ENCODE results near the gene CD276. TPM values are rescaled to one million over a fixed set of nuclear protein-coding genes. Genes with fewer than 3 reads are reported as not detected.

CD276 gene
- total and polyA plus RNA-seq, 2 donors: 4.2 to 11.3 TPM

DNA sequence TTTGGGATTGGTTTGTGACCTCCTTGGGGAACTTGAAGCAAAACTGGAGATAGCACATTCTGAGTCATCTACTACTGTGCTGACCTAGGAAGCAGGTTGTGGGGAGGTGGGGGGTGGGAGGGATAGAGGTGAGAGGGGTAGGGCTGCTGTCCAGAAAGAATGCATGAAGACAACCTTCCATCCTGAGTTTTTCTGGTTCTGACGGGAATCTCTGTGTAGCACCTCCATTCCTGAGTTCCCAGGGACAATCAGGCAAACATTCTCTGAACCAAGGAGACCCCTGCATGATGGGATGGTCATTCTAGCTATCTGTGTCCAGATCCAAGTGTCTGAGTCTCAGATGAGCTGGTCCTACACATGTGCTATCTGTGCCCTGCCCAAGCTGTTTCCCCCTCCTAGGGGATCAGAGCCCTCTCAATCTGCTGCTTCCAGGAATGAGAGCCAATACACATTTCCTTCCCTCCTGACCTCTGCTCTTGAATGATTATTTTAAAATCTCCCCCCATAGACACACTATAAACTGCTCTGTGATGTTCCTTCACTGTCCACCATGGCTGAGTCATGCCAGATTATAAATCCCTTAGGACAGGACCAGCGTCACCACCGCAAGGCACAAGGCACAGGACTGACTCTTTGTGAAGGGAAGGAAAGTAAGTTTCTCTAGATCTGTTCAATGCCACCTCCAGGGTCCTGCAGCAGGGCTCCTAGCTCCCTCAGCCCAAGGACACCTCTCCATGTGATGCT, 2.2 kb upstream of the CD276 start:
- WGBS: 95% methylated on average over 3 of the region's 3 CpGs
- Histone ChIP-seq H3K4me3 (ENCODE audit: low read length in 2 of 2) (no peak overlapping the region), H3K27ac (ENCODE audit: low read depth in 1 of 2, low read length in 1 of 2) (no peak overlapping the region), H3K36me3 (ENCODE audit: control insufficient read depth in 2 of 2, insufficient read depth in 2 of 2, low read length in 1 of 2) (no peaks in the 10 kb centered on the region), H3K27me3 (ENCODE audit: control insufficient read depth in 2 of 2, insufficient read depth in 1 of 2, low read length in 1 of 2) (peaks cover 41 to 55% of the 10 kb centered on the region in 2 donors), H3K9me3 (ENCODE audit: control insufficient read depth in 2 of 2, insufficient read depth in 1 of 2, low read length in 1 of 2) (no peaks in the 10 kb centered on the region), H3K4me1 (ENCODE audit: control insufficient read depth in 2 of 2, insufficient read depth in 2 of 2, low read length in 2 of 2) (no peaks in the 10 kb centered on the region)
- DNase-seq (ENCODE audit: low read depth in 6 of 9, low spot score in 9 of 9): no peak

- no peaks in the 10 kb centered on the region for H3K36me3 ChIP-seq (ENCODE audit: control insufficient read depth in 2 of 2, insufficient read depth in 2 of 2, low read length in 1 of 2)
- H3K4me1 ChIP-seq (ENCODE audit: control insufficient read depth in 2 of 2, insufficient read depth in 2 of 2, low read length in 2 of 2): no peaks in the 10 kb centered on the region
- WGBS: 94% methylated on average over 14 of the region's 14 CpGs
- H3K27ac ChIP-seq (ENCODE audit: low read depth in 1 of 2, low read length in 1 of 2): no peak overlapping the region
- peaks cover 41 to 61% of the 10 kb centered on the region in 2 donors for H3K27me3 ChIP-seq (ENCODE audit: control insufficient read depth in 2 of 2, insufficient read depth in 1 of 2, low read length in 1 of 2)
- no peaks in the 10 kb centered on the region for H3K9me3 ChIP-seq (ENCODE audit: control insufficient read depth in 2 of 2, insufficient read depth in 1 of 2, low read length in 1 of 2)
- no peak overlapping the region for H3K4me3 ChIP-seq (ENCODE audit: low read length in 2 of 2)
- DNase-seq (ENCODE audit: low read depth in 6 of 9, low spot score in 9 of 9): no peak
Measured at GRCh38 chr15:73682600-73683090, 1.5 kb upstream of the CD276 start.

DNA sequence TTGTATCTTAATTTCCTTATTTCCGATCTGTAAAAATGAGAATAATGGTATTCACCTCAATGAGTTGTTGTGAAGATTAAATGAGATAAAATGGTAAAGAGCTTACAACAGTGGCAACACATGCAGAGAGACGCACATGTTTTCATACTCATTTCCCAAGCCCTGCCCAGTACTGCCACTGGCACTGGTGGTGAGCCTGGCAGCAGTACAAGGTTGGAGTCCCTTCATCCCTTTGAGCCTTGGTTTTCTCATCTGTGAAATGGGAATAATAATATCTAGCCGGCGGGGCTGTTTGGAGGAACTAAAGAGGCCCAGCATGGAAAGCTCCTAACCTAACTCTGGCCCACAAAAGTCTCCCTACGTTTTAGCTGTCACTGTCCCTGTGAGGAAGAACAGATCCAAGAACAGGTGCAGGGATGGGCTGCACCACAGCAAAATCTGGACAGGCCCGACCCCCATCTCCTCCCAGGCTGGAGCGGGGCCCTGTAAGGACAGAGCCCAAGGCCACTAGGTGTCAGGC, 866 bp upstream of the CD276 start:
- DNase-seq (ENCODE audit: low read depth in 6 of 9, low spot score in 9 of 9): no peak
- H3K4me1 ChIP-seq (ENCODE audit: control insufficient read depth in 2 of 2, insufficient read depth in 2 of 2, low read length in 2 of 2): no peaks in the 10 kb centered on the region
- WGBS: 79% methylated on average over 7 of the region's 7 CpGs
- no peaks in the 10 kb centered on the region for H3K36me3 ChIP-seq (ENCODE audit: control insufficient read depth in 2 of 2, insufficient read depth in 2 of 2, low read length in 1 of 2)
- H3K27me3 ChIP-seq (ENCODE audit: control insufficient read depth in 2 of 2, insufficient read depth in 1 of 2, low read length in 1 of 2): peaks cover 41 to 65% of the 10 kb centered on the region in 2 donors
- H3K27ac ChIP-seq (ENCODE audit: low read depth in 1 of 2, low read length in 1 of 2): no peak overlapping the region
- H3K4me3 ChIP-seq (ENCODE audit: low read length in 2 of 2): no peak overlapping the region
- H3K9me3 ChIP-seq (ENCODE audit: control insufficient read depth in 2 of 2, insufficient read depth in 1 of 2, low read length in 1 of 2): no peaks in the 10 kb centered on the region

DNA sequence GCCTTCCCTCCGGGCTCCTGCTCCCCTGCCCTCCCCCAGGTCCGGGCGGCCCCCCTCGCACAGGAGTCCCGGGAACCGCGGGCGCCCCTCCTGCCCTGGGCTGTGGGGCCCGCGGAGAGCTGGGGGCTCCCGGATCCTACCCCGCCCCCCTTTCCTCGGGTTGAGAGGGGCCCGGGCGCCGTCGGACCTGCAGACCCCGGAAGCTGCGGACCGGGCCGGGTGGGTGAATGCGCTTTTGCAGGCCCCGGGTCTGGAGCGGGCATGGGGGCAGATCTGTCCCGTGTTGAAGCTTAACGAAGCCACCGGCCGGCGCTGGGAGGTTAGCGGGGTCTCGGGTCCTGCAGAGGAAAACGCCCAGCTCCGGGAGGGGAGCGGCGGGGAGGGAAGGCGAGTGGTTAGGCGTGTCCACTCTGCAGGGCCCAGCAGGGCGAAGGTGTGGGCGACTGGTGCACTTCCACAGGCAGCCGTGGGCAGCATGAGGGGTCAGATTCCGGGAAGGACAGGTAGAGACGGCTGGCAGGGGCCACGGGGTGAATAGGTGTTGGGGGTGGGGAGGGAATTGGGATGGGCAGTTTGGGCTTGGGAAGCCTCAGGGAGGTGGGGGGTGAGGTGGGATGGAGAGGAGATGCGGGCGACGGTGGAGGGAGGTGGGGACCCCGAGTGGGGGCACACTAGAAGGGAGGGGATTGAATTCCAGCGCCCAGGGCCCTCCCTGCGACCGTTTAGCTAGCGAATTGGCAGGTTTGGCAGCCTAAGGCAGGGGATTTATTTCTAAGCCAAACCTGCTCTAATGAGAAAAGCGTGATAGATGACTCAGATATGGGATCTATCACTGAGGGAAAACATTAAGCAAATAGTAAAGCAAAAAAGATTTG, 635 bp downstream of the CD276 start:
- Histone ChIP-seq H3K4me1 (ENCODE audit: control insufficient read depth in 2 of 2, insufficient read depth in 2 of 2, low read length in 2 of 2) (no peaks in the 10 kb centered on the region), H3K4me3 (ENCODE audit: low read length in 2 of 2) (peak overlapping the region; percentile 40 to 42), H3K27me3 (ENCODE audit: control insufficient read depth in 2 of 2, insufficient read depth in 1 of 2, low read length in 1 of 2) (peaks cover 41 to 63% of the 10 kb centered on the region in 2 donors), H3K9me3 (ENCODE audit: control insufficient read depth in 2 of 2, insufficient read depth in 1 of 2, low read length in 1 of 2) (no peaks in the 10 kb centered on the region), H3K36me3 (ENCODE audit: control insufficient read depth in 2 of 2, insufficient read depth in 2 of 2, low read length in 1 of 2) (no peaks in the 10 kb centered on the region), H3K27ac (ENCODE audit: low read depth in 1 of 2, low read length in 1 of 2) (no peak overlapping the region)
- no peak for DNase-seq (ENCODE audit: low read depth in 6 of 9, low spot score in 9 of 9)
- 17% methylated on average over 52 of the region's 52 CpGs for WGBS

DNA sequence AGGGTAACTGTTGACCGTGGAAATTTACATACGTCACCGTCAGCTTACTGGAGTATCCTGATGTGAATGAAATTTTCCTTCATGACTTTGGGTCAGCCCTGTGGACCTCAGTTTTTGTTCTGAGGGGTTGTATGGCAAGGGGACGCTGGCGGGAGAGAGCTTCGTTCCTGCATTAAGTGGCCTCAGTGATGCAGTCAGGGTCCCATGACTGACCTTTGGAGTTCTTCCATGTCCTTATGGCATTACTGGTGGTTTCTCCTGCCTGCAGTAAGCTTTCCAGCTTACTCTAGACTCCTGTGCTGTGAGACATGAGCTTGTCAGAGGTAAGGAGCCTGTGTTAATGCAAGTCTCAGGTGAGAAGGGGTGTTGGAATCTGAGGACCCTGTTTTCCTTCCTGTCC, 1.8 kb downstream of the CD276 start:
- H3K4me3 ChIP-seq (ENCODE audit: low read length in 2 of 2): no peak overlapping the region

GRCh38 chr15:73686781-73687256, 2.6 kb downstream of the CD276 start:
- Histone ChIP-seq H3K4me1 (ENCODE audit: control insufficient read depth in 2 of 2, insufficient read depth in 2 of 2, low read length in 2 of 2) (no peaks in the 10 kb centered on the region), H3K9me3 (ENCODE audit: control insufficient read depth in 2 of 2, insufficient read depth in 1 of 2, low read length in 1 of 2) (no peaks in the 10 kb centered on the region), H3K36me3 (ENCODE audit: control insufficient read depth in 2 of 2, insufficient read depth in 2 of 2, low read length in 1 of 2) (no peaks in the 10 kb centered on the region), H3K4me3 (ENCODE audit: low read length in 2 of 2) (no peak overlapping the region), H3K27me3 (ENCODE audit: control insufficient read depth in 2 of 2, insufficient read depth in 1 of 2, low read length in 1 of 2) (peaks cover 39 to 60% of the 10 kb centered on the region in 2 donors), H3K27ac (ENCODE audit: low read depth in 1 of 2, low read length in 1 of 2) (no peak overlapping the region)
- DNase-seq (ENCODE audit: low read depth in 6 of 9, low spot score in 9 of 9): no peak
- 87% methylated on average over 4 of the region's 4 CpGs for WGBS

More for the DNA sequence above, 1.8 kb downstream of the CD276 start:
- WGBS: 95% methylated on average over 6 of the region's 6 CpGs
- H3K27ac ChIP-seq (ENCODE audit: low read depth in 1 of 2, low read length in 1 of 2): no peak overlapping the region
- no peaks in the 10 kb centered on the region for H3K4me1 ChIP-seq (ENCODE audit: control insufficient read depth in 2 of 2, insufficient read depth in 2 of 2, low read length in 2 of 2)
- no peaks in the 10 kb centered on the region for H3K9me3 ChIP-seq (ENCODE audit: control insufficient read depth in 2 of 2, insufficient read depth in 1 of 2, low read length in 1 of 2)
- no peaks in the 10 kb centered on the region for H3K36me3 ChIP-seq (ENCODE audit: control insufficient read depth in 2 of 2, insufficient read depth in 2 of 2, low read length in 1 of 2)
- H3K27me3 ChIP-seq (ENCODE audit: control insufficient read depth in 2 of 2, insufficient read depth in 1 of 2, low read length in 1 of 2): peaks cover 41 to 63% of the 10 kb centered on the region in 2 donors
- DNase-seq (ENCODE audit: low read depth in 6 of 9, low spot score in 9 of 9): no peak

DNA sequence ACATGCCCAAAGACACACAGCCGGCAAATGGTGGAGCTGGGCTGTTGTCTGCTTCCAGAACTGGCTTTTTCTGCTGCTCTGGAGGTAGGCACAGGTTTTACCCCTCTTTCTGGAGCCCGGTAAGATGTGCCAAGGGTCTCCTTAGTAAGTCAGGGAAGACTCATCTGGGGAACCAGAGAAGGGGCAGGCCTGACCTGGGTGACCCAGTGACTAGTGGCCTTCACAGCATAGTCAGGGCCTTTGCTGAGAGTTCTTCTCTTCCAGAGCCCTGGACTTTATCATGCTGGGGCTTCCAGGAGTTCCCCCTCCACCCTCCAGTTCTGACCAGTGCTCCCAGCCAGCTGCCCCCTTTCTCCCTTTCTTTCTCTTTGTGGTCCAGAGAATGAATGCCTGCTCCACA, 3.2 kb downstream of the CD276 start:
- no peaks in the 10 kb centered on the region for H3K9me3 ChIP-seq (ENCODE audit: control insufficient read depth in 2 of 2, insufficient read depth in 1 of 2, low read length in 1 of 2)
- peaks cover 35 to 55% of the 10 kb centered on the region in 2 donors for H3K27me3 ChIP-seq (ENCODE audit: control insufficient read depth in 2 of 2, insufficient read depth in 1 of 2, low read length in 1 of 2)
- H3K4me1 ChIP-seq (ENCODE audit: control insufficient read depth in 2 of 2, insufficient read depth in 2 of 2, low read length in 2 of 2): no peaks in the 10 kb centered on the region

GRCh38 chr15:73688455-73688854, 4.3 kb downstream of the CD276 start:
- Histone ChIP-seq H3K9me3 (ENCODE audit: control insufficient read depth in 2 of 2, insufficient read depth in 1 of 2, low read length in 1 of 2) (no peaks in the 10 kb centered on the region), H3K27ac (ENCODE audit: low read depth in 1 of 2, low read length in 1 of 2) (no peak overlapping the region), H3K36me3 (ENCODE audit: control insufficient read depth in 2 of 2, insufficient read depth in 2 of 2, low read length in 1 of 2) (no peaks in the 10 kb centered on the region), H3K4me3 (ENCODE audit: low read length in 2 of 2) (no peak overlapping the region), H3K27me3 (ENCODE audit: control insufficient read depth in 2 of 2, insufficient read depth in 1 of 2, low read length in 1 of 2) (peaks cover 30 to 44% of the 10 kb centered on the region in 2 donors), H3K4me1 (ENCODE audit: control insufficient read depth in 2 of 2, insufficient read depth in 2 of 2, low read length in 2 of 2) (no peaks in the 10 kb centered on the region)
- no peak for DNase-seq (ENCODE audit: low read depth in 6 of 9, low spot score in 9 of 9)
- 96% methylated on average over 6 of the region's 6 CpGs for WGBS

More for the DNA sequence above, 3.2 kb downstream of the CD276 start:
- H3K4me3 ChIP-seq (ENCODE audit: low read length in 2 of 2): no peak overlapping the region
- 86% methylated on average over 2 of the region's 2 CpGs for WGBS
- no peaks in the 10 kb centered on the region for H3K36me3 ChIP-seq (ENCODE audit: control insufficient read depth in 2 of 2, insufficient read depth in 2 of 2, low read length in 1 of 2)
- DNase-seq (ENCODE audit: low read depth in 6 of 9, low spot score in 9 of 9): no peak
- no peak overlapping the region for H3K27ac ChIP-seq (ENCODE audit: low read depth in 1 of 2, low read length in 1 of 2)

- Histone ChIP-seq H3K27me3 (ENCODE audit: control insufficient read depth in 2 of 2, insufficient read depth in 1 of 2, low read length in 1 of 2) (peaks cover 7 to 40% of the 10 kb centered on the region in 2 donors), H3K9me3 (ENCODE audit: control insufficient read depth in 2 of 2, insufficient read depth in 1 of 2, low read length in 1 of 2) (no peaks in the 10 kb centered on the region), H3K36me3 (ENCODE audit: control insufficient read depth in 2 of 2, insufficient read depth in 2 of 2, low read length in 1 of 2) (no peaks in the 10 kb centered on the region), H3K27ac (ENCODE audit: low read depth in 1 of 2, low read length in 1 of 2) (no peak overlapping the region), H3K4me1 (ENCODE audit: control insufficient read depth in 2 of 2, insufficient read depth in 2 of 2, low read length in 2 of 2) (no peaks in the 10 kb centered on the region), H3K4me3 (ENCODE audit: low read length in 2 of 2) (no peak overlapping the region)
- 88% methylated on average over 6 of the region's 6 CpGs for WGBS
- no peak for DNase-seq (ENCODE audit: low read depth in 6 of 9, low spot score in 9 of 9)
Measured at GRCh38 chr15:73691396-73691795, 7.2 kb downstream of the CD276 start.

Measured in thymus (tissue), 11 donors.